HG03159 (cell line): ENCODE data around the gene FITM1.

ENCODE experiments used
- ATAC-seq: cut with Tn5 transposase; IDR thresholded peaks from one replicate; pipeline ENCODE4 v1.9.1; 2021; ENCODE audit warnings: mild to moderate bottlenecking, moderate library complexity; ENCODE audit not compliant: unreplicated experiment

The FITM1 gene

DNA sequence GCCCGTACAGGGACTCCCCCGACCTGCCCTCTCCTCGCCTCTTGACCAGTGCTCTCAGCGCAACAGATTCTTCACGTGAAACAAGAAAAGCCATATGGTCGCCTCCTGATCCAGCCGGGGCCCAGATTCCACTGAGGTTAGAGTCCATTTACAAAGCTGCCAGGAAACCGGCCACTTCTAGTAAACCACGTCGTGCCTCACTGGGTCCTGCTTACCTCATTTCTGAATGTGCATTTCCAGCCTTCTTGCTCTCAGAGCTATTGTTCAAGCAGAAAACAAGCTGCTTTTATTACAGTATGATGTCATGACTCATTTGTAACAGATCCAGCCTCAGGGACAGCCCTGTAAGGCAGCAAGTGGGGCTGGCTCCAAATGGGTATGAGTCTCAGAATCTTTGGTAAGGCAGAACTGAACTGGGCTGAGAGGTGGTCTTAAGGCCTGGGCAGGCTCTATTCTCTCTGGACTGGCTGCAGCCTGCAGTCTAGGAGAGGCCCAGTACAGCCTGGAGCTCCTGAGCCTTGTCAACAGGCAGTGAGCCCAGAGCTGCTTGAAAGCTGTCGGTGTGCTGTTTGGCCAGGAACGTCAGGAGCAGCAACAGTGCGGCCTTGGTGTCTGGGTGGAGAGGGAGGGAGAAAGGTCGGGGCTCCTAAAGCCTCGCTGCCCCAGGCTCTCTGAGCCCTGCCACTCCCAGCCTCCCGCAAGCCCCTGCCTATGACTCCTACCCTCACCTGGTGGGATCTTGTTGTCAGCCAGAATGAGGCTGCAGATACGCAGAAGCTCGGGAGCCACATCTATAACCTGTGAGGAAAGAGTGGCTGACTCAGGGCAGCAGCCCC is 49.7 kb downstream of the FITM1 start:
- no peak for ATAC-seq

DNA sequence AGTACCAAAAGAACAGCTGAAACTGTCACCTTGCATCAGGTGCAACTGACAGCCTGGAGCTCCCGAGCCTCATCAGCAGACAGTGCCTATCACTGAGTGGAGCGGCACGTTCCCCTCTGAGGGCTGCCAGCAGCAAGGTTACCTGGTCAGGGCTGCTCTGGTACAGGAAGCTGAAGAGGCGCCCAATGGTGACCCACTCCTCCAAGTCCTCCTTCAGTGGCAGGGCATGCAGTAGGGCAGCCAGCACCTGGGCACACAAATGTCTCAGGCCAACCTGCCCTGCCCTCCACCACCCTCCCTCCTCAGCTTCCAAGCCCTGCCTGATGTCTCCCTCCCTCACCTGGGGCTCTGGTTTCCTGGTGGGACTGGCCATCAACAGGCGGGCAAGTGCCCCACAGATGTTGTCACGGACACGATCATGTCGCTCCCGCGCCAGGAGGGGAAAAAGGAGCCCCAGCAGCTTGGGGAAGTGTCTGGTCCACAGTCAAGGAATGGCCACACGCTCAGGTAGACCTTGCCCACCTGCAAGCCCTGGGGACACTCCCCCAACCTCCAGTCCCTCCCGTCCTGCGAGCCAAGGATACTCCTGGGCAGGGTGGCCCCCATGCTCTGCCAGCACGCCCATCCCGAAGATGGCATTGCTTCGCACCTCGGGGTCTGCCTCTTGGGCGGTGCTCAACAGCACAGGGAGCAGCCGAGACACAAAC is 51.1 kb downstream of the FITM1 start:
- no peak for ATAC-seq
